Stimulated activated naive CD8-positive, alpha-beta T cell treated with anti-CD3 and anti-CD28 coated beads, Interleukin-15, Interleukin-2, amounts not matched to agents 100 ng/mL and 50 ng/mL, for 24 hours (primary cell): ENCODE data around the gene IRGC.

Source experiments
- H3K27ac Mint-ChIP-seq: one replicate; pipeline ENCODE4 v1.8.0; 2021; ENCODE audit warnings: mild to moderate bottlenecking, mixed read lengths
- H3K27me3 Mint-ChIP-seq: one replicate; pipeline ENCODE4 v1.8.0; 2021; ENCODE audit warnings: mixed read lengths
- H3K36me3 Mint-ChIP-seq: one replicate; pipeline ENCODE4 v1.8.0; 2021; ENCODE audit warnings: low read depth, mixed read lengths
- H3K4me1 Mint-ChIP-seq: one replicate; pipeline ENCODE4 v1.8.0; 2021; ENCODE audit warnings: low read depth, mixed read lengths
- H3K4me3 Mint-ChIP-seq: one replicate; pipeline ENCODE4 v1.8.0; 2021; ENCODE audit warnings: mild to moderate bottlenecking, mixed read lengths
- H3K9me3 Mint-ChIP-seq: one replicate; pipeline ENCODE4 v1.8.0; 2021; ENCODE audit warnings: mixed read lengths

The IRGC gene

DNA sequence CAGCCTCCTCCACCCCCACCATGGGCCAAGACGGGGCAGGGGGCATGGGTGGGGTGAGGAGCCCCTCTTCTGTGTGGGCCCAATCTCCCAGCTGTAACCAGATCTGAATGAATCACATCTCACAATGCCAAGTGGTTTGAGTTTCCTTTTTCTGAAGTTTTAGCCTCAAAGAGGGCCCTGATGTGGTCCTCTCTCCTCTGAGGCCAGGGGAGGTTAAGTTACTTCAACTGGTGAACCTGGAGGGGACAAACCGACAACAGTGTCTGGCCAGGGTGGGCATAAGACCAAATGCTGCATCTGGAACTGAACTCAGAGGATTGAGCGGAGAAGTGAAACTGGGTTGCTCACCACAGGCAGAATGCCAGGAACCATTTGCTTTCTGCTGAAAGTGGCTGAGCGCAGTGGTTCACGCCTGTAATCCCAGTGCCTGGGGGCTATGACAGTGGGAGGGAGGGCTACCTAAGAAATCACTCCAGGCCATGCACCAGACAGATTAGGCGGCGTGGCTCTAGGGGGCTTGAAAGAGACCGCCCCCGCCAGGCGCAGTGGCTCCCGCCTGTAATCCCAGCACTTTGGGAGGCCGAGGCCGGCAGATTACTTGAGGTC, 15.4 kb upstream of the IRGC start:
- peaks cover 20% of the 10 kb centered on the region for H3K27me3 Mint-ChIP-seq

DNA sequence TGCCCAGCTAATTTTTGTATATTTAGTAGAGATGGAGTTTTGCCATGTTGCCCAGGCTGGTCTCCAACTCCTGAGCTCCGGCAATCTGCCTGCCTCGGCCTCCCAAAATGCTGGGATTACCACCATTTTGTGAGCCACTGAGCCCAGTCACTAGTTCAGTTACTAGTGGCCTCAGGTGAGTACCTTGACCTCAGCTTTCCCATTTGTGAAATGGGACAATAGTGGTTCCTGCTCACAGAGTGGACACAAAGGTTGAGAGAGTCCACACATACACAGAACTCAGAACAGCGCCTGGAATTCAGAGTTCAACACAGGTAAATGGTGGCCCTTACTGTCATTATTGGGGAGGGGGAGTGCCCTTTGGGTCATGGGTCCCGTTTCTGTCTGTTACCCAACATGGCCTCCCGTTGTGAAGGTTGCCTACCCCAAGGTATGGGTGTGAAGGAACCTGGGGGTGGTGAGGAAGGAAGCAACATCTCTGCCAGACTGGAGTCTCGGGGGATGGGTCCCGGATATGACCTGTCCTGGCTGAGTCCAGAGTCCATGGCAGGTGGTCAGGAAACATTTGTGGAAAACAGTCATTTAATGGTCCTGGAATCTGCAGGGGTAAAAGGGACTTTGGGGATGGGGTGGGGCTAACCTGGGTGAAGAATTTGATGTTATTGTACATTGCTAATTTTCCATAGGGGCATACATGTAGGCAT, 11.7 kb upstream of the IRGC start:
- H3K9me3 Mint-ChIP-seq: peaks cover 5% of the 10 kb centered on the region
- H3K4me1 Mint-ChIP-seq: peaks cover 28% of the 10 kb centered on the region
- H3K27me3 Mint-ChIP-seq: peaks cover 11% of the 10 kb centered on the region
- no peak overlapping the region for H3K27ac Mint-ChIP-seq
- no peak overlapping the region for H3K4me3 Mint-ChIP-seq
- H3K36me3 Mint-ChIP-seq: peaks cover 5% of the 10 kb centered on the region

More for the DNA sequence above, 15.4 kb upstream of the IRGC start:
- H3K4me3 Mint-ChIP-seq: peak overlapping the region; percentile 83
- H3K27ac Mint-ChIP-seq: peak overlapping the region; percentile 94
- H3K4me1 Mint-ChIP-seq: peaks cover 28% of the 10 kb centered on the region
- no peaks in the 10 kb centered on the region for H3K9me3 Mint-ChIP-seq
- H3K36me3 Mint-ChIP-seq: no peaks in the 10 kb centered on the region

DNA sequence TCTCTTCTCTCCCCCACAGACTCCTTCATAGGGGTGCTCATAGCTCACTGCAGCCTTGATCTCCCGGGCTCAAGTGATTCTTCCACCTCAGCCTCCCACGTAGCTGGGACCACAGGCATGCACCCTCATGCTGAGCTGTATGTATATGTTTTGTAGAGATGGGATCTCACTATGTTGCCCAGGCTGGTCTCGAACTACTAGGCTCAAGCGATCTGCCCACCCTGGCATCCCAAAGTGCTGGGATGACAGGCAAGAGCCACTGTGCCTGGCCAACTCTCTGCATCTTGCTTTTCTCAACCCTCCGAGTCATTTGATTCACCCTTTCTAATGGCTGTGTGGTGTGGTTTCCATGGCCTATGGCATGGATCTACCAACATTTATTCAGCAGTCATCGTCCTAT, 10.1 kb upstream of the IRGC start:
- Mint-ChIP-seq H3K4me1 (peaks cover 15% of the 10 kb centered on the region), H3K4me3 (no peak overlapping the region), H3K36me3 (peaks cover 7% of the 10 kb centered on the region), H3K27me3 (peaks cover 7% of the 10 kb centered on the region), H3K27ac (peak overlapping the region; percentile 11), H3K9me3 (peaks cover 7% of the 10 kb centered on the region)

DNA sequence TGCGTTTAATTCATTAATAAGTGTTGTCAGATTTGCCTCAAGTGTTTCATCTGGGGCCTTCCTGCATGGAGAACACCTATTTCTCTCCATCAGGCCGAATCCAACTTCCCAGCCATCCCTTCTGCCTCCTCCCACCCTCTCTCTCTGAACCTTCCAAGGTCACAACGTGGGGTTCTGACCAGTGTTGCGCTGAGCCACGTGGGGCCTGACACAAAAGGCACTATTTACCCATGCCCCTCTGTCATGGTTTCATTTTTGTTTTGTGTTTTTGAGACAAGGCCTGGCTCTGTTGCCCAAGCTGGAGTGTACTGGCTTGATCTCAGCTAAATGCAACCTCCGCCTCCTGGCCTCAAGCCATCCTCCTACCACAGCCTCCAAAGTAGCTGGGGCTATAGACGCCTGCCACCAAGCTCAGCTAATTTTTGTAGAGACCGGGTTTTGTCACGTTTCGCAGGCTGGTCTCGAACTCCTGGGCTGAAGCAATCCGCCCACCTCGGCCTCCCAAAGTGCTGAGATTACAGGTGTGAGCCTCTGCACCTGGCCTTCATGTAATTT, 8.6 kb upstream of the IRGC start:
- H3K27ac Mint-ChIP-seq: no peak overlapping the region
- no peak overlapping the region for H3K4me3 Mint-ChIP-seq
- H3K4me1 Mint-ChIP-seq: peaks cover 3% of the 10 kb centered on the region
- H3K9me3 Mint-ChIP-seq: peaks cover 7% of the 10 kb centered on the region
- peaks cover 10% of the 10 kb centered on the region for H3K27me3 Mint-ChIP-seq
- peaks cover 7% of the 10 kb centered on the region for H3K36me3 Mint-ChIP-seq

DNA sequence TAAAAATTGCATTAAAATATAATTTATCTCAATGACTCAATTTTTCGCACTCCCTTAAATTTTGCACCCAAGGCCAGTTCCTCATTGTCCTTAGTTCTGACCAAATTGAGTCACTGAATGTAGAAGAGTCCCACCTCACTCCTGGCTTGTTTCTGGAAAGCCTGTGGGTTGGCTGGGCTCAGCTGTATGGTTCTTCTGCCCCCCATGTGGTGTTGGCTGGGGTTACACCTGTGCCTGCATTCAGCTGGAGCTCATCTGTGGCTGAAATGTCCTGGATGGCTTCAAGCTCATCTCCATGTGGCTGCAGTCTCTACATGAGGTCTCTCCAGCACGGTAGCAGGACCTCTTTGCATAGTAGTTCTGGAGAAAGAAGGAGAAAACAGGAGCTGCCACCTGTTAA, 7.2 kb upstream of the IRGC start:
- H3K36me3 Mint-ChIP-seq: peaks cover 7% of the 10 kb centered on the region
- H3K9me3 Mint-ChIP-seq: peaks cover 7% of the 10 kb centered on the region
- H3K27me3 Mint-ChIP-seq: peaks cover 13% of the 10 kb centered on the region
- H3K27ac Mint-ChIP-seq: no peak overlapping the region
- H3K4me3 Mint-ChIP-seq: no peak overlapping the region
- H3K4me1 Mint-ChIP-seq: no peaks in the 10 kb centered on the region

DNA sequence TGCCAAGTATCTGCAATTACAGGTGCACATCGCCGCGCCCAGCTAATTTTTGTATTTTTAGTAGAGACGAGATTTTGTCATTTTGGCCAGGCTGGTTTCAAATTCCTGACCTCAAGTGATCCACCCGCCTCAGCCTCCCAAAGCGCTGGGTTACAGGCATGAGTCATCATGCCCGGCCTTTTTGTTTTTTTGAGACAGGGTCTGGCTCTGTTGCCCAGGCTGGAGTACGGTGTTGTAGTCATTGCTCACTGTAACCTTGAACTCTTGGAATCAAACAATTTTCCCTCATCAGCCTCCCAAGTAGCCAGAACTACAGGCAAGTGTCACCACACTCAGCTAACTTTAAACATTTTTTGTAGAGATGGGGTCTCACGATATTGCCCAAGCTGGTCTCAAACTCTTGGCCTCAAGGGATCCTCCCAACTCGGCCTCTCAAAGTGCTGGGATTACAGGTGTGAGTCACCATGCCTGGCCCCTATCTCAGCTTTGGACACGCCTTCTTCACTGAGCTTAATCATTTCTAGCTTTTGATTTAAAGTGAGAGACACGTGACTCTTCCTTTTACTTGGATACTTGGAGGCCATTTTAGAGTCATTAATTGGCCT, 4.0 kb upstream of the IRGC start:
- Mint-ChIP-seq H3K27me3 (peaks cover 9% of the 10 kb centered on the region), H3K27ac (no peak overlapping the region), H3K4me1 (no peaks in the 10 kb centered on the region), H3K9me3 (peaks cover 7% of the 10 kb centered on the region), H3K36me3 (peaks cover 7% of the 10 kb centered on the region), H3K4me3 (no peak overlapping the region)

DNA sequence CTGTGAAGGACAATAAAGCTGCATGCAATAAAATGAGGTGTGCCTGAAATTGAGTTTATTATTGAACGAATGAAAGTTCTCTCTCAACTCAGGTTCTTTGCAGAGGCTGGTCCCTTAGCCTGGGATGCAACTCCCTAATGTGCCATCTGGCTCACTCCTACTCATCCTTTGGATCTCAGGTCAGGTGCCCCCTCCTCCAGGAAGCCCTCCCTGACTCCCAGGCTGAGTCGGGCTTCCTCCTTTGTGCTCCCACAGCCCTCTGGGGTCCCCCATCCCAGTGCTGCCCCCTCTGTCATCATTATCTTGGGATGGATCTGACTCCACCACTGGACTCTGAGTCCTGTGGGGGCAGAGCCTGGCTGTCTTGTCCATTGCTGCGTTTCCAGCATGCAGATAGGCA, 2.7 kb upstream of the IRGC start:
- Mint-ChIP-seq H3K4me3 (no peak overlapping the region), H3K27me3 (peaks cover 9% of the 10 kb centered on the region), H3K4me1 (no peaks in the 10 kb centered on the region)

DNA sequence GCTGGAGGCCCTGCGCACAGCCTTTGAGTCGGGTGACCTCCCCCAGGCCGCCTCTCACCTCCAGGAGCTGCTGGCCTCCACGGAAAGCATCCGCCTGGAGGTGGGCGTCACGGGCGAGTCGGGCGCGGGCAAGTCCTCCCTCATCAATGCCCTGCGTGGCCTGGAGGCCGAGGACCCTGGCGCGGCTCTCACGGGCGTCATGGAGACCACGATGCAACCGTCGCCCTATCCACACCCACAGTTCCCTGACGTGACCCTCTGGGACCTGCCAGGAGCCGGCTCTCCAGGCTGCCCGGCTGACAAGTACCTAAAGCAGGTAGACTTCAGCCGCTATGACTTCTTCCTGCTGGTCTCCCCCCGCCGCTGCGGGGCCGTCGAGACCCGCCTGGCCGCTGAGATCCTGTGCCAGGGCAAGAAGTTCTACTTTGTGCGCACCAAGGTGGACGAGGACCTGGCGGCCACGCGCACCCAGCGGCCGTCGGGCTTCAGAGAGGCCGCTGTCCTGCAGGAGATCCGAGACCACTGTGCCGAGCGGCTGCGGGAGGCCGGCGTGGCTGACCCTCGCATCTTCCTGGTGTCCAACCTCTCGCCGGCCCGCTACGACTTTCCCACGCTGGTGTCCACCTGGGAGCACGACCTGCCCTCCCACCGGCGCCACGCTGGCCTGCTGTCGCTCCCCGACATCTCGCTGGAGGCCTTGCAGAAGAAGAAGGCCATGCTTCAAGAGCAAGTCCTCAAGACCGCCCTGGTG, 2.9 kb downstream of the IRGC start:
- H3K4me3 Mint-ChIP-seq: no peak overlapping the region
- H3K27ac Mint-ChIP-seq: no peak overlapping the region
- H3K27me3 Mint-ChIP-seq: no peaks in the 10 kb centered on the region
- no peaks in the 10 kb centered on the region for H3K9me3 Mint-ChIP-seq
- no peaks in the 10 kb centered on the region for H3K4me1 Mint-ChIP-seq
- no peaks in the 10 kb centered on the region for H3K36me3 Mint-ChIP-seq

More for the DNA sequence above, 2.7 kb upstream of the IRGC start:
- H3K36me3 Mint-ChIP-seq: peaks cover 7% of the 10 kb centered on the region
- H3K9me3 Mint-ChIP-seq: peaks cover 7% of the 10 kb centered on the region
- no peak overlapping the region for H3K27ac Mint-ChIP-seq

DNA sequence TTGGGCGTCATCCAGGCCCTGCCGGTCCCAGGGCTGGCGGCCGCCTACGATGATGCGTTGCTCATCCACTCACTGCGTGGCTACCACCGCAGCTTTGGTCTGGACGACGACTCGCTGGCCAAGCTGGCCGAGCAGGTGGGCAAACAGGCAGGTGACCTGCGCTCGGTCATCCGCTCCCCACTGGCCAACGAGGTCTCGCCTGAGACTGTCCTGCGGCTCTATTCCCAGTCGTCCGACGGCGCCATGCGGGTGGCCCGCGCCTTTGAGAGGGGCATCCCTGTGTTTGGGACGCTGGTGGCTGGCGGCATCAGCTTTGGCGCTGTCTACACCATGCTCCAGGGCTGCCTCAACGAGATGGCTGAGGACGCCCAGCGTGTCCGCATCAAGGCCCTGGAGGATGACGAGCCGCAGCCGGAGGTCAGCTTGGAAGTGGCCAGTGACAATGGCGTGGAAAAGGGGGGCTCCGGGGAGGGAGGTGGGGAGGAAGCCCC, 3.5 kb downstream of the IRGC start:
- H3K27me3 Mint-ChIP-seq: no peaks in the 10 kb centered on the region
- no peaks in the 10 kb centered on the region for H3K9me3 Mint-ChIP-seq
- no peaks in the 10 kb centered on the region for H3K36me3 Mint-ChIP-seq
- H3K4me3 Mint-ChIP-seq: no peak overlapping the region
- no peaks in the 10 kb centered on the region for H3K4me1 Mint-ChIP-seq
- no peak overlapping the region for H3K27ac Mint-ChIP-seq

DNA sequence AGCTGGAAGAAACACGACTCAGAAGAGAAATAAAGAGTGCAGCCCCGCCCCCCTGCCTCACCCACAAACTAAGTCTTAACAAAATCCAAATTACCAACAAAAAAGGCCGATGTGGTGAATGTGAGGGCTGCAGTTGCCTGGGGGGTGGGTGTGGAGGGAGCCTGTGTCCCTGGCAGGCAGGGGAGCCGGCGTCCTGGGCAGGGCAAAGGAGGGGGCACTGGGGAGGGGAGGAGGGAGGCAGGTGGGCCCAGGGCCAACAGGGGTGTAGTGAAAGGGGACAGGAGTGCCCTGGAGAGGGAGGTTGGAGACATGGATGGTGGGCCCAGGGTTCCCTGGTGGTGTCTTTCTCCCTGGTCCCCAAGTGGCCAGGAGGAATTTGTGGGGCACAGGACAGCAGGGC, 4.0 kb downstream of the IRGC start:
- H3K4me1 Mint-ChIP-seq: no peaks in the 10 kb centered on the region
- H3K9me3 Mint-ChIP-seq: no peaks in the 10 kb centered on the region
- no peaks in the 10 kb centered on the region for H3K36me3 Mint-ChIP-seq
- no peaks in the 10 kb centered on the region for H3K27me3 Mint-ChIP-seq
- H3K27ac Mint-ChIP-seq: no peak overlapping the region
- H3K4me3 Mint-ChIP-seq: no peak overlapping the region

DNA sequence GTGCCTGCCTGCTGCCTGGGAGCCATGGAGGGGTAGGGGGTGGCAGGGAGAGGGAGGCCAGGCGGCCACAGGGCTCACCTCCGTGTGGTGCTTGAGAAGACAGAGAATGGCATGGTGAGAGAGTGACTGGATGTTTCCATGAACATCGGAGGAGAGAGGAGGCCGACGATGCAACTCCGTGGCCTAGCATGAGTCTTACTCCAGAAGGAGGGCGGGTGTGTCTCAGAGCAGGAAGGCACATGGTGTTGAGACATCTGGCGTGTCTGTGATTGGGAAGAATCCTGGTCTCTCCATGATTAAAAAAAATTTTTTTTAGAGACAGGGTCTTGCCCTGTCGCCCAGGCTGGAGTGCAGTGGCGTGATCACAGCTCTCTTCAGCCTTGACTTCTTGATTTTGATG, 5.1 kb downstream of the IRGC start:
- peaks cover 8% of the 10 kb centered on the region for H3K4me1 Mint-ChIP-seq
- no peaks in the 10 kb centered on the region for H3K36me3 Mint-ChIP-seq
- no peaks in the 10 kb centered on the region for H3K27me3 Mint-ChIP-seq
- no peak overlapping the region for H3K27ac Mint-ChIP-seq
- H3K4me3 Mint-ChIP-seq: no peak overlapping the region
- no peaks in the 10 kb centered on the region for H3K9me3 Mint-ChIP-seq

DNA sequence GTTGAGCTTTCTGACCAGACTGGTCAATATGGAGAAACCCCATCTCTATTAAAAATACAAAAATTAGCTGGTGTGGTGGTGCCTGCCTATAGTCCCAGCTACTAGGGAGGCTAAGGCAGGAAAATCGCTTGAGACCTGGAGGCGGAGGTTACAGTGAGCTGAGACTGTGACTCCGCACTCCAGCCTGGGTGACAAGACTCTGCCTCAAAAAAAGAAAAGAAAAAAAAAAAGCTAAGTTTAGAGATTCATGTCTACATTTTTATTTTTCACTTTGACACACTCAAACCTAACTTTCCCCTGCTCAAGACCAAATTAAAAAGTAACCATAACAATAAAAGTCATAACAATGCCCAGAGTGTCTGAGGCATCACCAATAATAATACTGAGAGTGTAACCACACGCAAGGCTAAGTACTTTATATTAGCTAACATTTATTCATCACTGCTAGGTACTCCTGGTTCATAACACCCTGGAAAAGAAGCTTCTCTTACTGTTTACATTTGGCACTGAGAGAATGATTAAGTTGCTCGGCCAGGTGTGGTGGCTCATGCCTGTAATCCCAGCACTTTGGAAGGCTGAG, 5.7 kb downstream of the IRGC start:
- no peaks in the 10 kb centered on the region for H3K36me3 Mint-ChIP-seq
- no peaks in the 10 kb centered on the region for H3K9me3 Mint-ChIP-seq
- no peak overlapping the region for H3K27ac Mint-ChIP-seq
- H3K27me3 Mint-ChIP-seq: no peaks in the 10 kb centered on the region
- no peak overlapping the region for H3K4me3 Mint-ChIP-seq
- H3K4me1 Mint-ChIP-seq: peaks cover 11% of the 10 kb centered on the region

DNA sequence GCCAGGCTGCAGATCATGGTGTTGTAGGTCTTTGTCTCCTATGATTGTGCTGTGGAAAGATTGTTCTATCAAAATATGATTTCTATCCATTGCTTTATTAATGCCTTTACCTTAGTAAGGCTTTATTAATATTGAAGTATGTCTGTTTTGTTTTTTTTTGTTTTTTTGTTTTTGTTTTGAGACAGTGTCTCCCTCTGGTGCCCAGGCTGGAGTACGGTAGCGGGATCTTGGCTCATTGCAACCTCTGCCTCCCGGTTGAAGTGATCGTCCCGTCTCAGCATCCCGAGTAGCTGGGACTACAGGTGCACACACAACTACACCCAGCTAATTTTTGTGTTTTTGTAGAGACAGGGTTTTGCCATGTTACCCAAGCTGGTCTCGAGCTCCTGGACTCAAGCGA, 7.7 kb downstream of the IRGC start:
- no peak overlapping the region for H3K4me3 Mint-ChIP-seq

DNA sequence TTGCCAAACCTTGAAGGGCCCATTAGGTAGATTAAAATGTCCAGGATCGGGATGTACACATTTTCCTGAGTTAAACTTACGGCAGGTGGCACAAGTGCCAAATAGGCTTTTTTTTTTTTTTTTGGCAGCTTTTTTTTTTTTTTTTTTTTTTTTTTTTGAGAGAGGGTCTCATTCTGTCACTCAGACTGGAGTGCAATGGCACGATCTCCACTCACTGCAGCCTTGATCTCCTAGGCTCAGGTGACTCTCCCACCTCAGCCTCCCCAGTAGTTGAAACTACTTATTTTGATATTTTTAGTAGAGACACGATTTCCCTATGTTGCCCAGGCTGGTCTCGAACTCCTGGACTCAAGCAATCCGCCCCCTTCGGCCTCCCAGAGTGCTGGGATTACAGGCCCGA, 9.0 kb downstream of the IRGC start:
- Mint-ChIP-seq H3K36me3 (peaks cover 16% of the 10 kb centered on the region), H3K27ac (no peak overlapping the region), H3K4me3 (no peak overlapping the region), H3K27me3 (no peaks in the 10 kb centered on the region), H3K9me3 (no peaks in the 10 kb centered on the region), H3K4me1 (peaks cover 11% of the 10 kb centered on the region)

More for the DNA sequence above, 7.7 kb downstream of the IRGC start:
- no peaks in the 10 kb centered on the region for H3K9me3 Mint-ChIP-seq
- no peaks in the 10 kb centered on the region for H3K27me3 Mint-ChIP-seq
- H3K27ac Mint-ChIP-seq: no peak overlapping the region
- H3K36me3 Mint-ChIP-seq: peaks cover 7% of the 10 kb centered on the region
- peaks cover 11% of the 10 kb centered on the region for H3K4me1 Mint-ChIP-seq
